Muscle of leg (tissue), 11 donors: Measurements from ENCODE around the gene DIPK2A. TPM values are rescaled to one million over a fixed set of nuclear protein-coding genes. Genes with fewer than 3 reads are reported as not detected.

Source experiments
- DNase-seq: peaks from one replicate; pipeline ENCODE4 v3.0.0; 2013
- H3K27ac ChIP-seq: one replicate; pipeline ENCODE4 v1.5.1; 2013; ENCODE audit warnings: mild to moderate bottlenecking, low read length, control low read depth
- H3K27me3 ChIP-seq: one replicate; pipeline ENCODE4 v1.6.1; 2013; ENCODE audit warnings: low read length; ENCODE audit not compliant: control insufficient read depth, insufficient read depth
- H3K36me3 ChIP-seq: one replicate; pipeline ENCODE4 v1.6.1; 2013; ENCODE audit warnings: low read length; ENCODE audit not compliant: control insufficient read depth, insufficient read depth
- H3K4me1 ChIP-seq: one replicate; pipeline ENCODE4 v1.6.1; 2013; ENCODE audit warnings: low read length; ENCODE audit not compliant: control insufficient read depth, insufficient read depth
- H3K4me3 ChIP-seq: one replicate; pipeline ENCODE4 v1.5.1; 2013; ENCODE audit warnings: low read length, control low read depth
- H3K9me3 ChIP-seq: replicated peaks from 2 replicates; pipeline ENCODE4 v1.6.1; 2013; ENCODE audit warnings: low read depth, low read length; ENCODE audit not compliant: control insufficient read depth
- WGBS: methylation state at CpG from one replicate; pipeline ENCODE4 v1.1.5; 2013; ENCODE audit warnings: missing lambda C conversion rate; ENCODE audit not compliant: insufficient coverage; 5-methylcytosine and 5-hydroxymethylcytosine counted together
- polyA plus RNA-seq, 8 donors: library from polyadenylated mRNA; unstranded; fragments of 120-200 nt; gene quantifications; one replicate each; pipeline versions ENCODE4 v1.2.1 to v1.2.3, GENCODE V29; 2013; ENCODE audit warnings: inconsistent platforms in 1 of 8, low replicate concordance in 1 of 8; ENCODE audit not compliant: insufficient read length in 8 of 8, insufficient read depth in 1 of 8
- total RNA-seq: library from RNA; stranded (reverse); fragments of 120-200 nt; gene quantifications from one replicate; pipeline ENCODE4 v1.2.4, GENCODE V29; 2013

DIPK2A gene
- total and polyA plus RNA-seq, 9 donors: 16.3 to 36.8 (median 23.0) TPM

DNA sequence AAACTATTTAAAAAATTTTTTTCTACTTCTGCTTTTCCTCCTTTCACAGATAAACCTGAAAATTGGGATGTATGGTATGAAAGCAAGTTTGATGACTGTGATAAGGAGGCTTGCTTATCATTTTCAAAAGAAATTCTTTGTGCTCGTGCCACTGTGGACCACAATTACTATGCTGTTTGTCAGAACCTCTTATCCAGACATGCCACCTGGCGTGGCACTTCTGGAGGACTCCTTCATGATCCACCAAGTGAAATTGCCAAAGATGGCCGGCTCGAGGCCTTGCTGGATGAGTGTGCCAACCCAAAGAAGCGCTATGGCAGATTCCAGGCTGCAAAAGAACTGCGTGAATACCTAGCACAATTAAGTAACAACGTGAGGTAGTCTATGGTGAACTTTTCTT lies 17.8 kb downstream of the DIPK2A start:
- Histone ChIP-seq H3K4me3 (no peak overlapping the region), H3K4me1 (no peaks in the 10 kb centered on the region), H3K9me3 (no peaks in the 10 kb centered on the region), H3K27me3 (no peaks in the 10 kb centered on the region), H3K36me3 (peaks cover 3% of the 10 kb centered on the region), H3K27ac (no peak overlapping the region)
- DNase-seq: no peak
- WGBS: 93% methylated on average over 3 of the region's 7 CpGs

DNA sequence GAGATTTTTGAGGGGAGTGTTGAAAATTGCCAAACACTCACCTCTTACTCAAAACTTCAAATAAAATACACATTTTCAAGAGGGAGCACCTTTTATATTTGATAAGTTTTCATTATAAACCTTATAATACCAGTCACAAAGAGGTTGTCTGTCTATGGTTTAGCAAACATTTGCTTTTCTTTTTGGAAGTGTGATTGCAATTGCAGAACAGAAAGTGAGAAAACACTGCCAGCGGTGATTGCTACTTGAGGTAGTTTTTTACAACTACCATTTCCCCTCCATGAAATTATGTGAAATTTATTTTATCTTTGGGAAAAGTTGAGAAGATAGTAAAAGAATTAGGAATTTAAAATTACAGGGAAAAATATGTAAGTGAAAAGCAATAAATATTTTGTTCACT lies 20.1 kb downstream of the DIPK2A start:
- no CpG with 5 or more reads among the region's 1 CpG for WGBS
- DNase-seq: no peak
- Histone ChIP-seq H3K4me3 (no peak overlapping the region), H3K36me3 (peaks cover 3% of the 10 kb centered on the region), H3K27ac (no peak overlapping the region), H3K27me3 (no peaks in the 10 kb centered on the region), H3K4me1 (no peaks in the 10 kb centered on the region), H3K9me3 (no peaks in the 10 kb centered on the region)

DNA sequence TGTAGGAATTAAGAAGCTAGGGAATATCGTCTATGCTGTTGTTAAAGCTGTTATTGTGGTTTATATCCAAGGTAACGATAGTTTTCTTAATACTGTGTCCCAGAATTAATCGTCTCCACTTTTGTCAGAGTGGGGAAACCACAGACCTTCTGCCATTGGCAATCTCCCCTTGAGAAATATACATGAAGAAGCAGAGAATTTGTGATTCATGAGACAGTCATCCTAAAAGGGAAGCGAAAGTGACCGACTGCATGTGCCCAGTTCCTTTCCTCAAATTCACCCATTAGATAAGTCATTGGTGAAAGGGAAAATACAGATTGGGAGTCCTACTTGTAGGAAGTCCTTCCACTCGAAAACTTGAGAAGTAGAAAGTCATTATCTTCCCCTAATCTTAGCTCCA lies 26.6 kb downstream of the DIPK2A start:
- H3K27ac ChIP-seq: no peak overlapping the region
- H3K4me3 ChIP-seq: no peak overlapping the region
- H3K4me1 ChIP-seq: no peaks in the 10 kb centered on the region
- 100% methylated on average over 2 of the region's 6 CpGs for WGBS
- H3K27me3 ChIP-seq: no peaks in the 10 kb centered on the region
- peak; percentile 66 for DNase-seq
- no peaks in the 10 kb centered on the region for H3K36me3 ChIP-seq
- no peaks in the 10 kb centered on the region for H3K9me3 ChIP-seq

DNA sequence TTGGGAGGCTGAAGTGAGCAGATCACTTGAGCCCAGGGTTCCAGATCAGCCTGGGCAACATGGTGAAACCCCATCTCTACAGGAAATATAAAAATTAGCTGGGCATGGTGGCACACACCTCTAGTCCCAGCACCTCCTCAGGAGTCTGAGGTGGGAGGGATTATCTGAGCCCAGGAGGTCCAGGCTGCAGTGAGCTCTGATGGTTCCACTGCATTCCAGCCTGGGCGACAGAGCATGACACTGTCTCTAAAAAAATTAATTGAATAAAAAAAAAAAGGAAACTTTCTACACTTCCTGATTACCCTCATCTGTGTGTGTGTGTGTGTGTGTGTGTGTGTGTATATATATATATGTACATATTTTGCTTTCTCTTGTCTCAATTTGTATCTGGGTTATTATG lies 31.4 kb downstream of the DIPK2A start:
- WGBS: no CpG with 5 or more reads among the region's 1 CpG
- no peak for DNase-seq
- no peaks in the 10 kb centered on the region for H3K36me3 ChIP-seq
- H3K4me1 ChIP-seq: no peaks in the 10 kb centered on the region
- no peak overlapping the region for H3K4me3 ChIP-seq
- no peaks in the 10 kb centered on the region for H3K9me3 ChIP-seq
- no peaks in the 10 kb centered on the region for H3K27me3 ChIP-seq
- no peak overlapping the region for H3K27ac ChIP-seq

- Histone ChIP-seq H3K27ac (no peak overlapping the region), H3K36me3 (no peaks in the 10 kb centered on the region), H3K9me3 (no peaks in the 10 kb centered on the region), H3K27me3 (no peaks in the 10 kb centered on the region), H3K4me1 (no peaks in the 10 kb centered on the region), H3K4me3 (no peak overlapping the region)
- WGBS: no CpG with 5 or more reads among the region's 4 CpGs
- no peak for DNase-seq
Measured at GRCh38 chr3:144010371-144010770, 38.7 kb downstream of the DIPK2A start.

GRCh38 chr3:144011251-144011799 lies 39.7 kb downstream of the DIPK2A start:
- no peaks in the 10 kb centered on the region for H3K9me3 ChIP-seq
- H3K4me1 ChIP-seq: no peaks in the 10 kb centered on the region
- H3K36me3 ChIP-seq: no peaks in the 10 kb centered on the region
- no peak overlapping the region for H3K27ac ChIP-seq
- WGBS: no CpG with 5 or more reads among the region's 3 CpGs
- H3K4me3 ChIP-seq: no peak overlapping the region
- DNase-seq: no peak
- H3K27me3 ChIP-seq: no peaks in the 10 kb centered on the region

DNA sequence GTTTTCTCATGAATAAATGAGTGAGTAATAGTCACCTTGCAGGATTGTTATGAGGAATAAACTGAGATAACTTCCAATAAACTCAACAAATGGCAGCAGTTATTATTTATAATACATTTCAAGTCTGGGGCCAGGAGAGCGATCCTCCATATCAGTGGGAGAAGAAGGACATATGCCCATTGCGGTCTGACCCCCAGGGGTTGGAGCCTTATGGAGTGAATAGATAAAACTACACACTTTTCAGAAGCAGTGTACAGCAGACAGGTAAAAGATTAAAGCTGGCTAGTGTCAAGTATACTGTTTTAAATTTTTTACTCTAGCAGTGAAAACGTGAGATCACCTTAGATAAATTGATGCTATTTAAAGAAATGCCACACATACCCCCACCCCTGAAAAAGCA lies 43.5 kb downstream of the DIPK2A start:
- WGBS: no CpG with 5 or more reads among the region's 3 CpGs

DNA sequence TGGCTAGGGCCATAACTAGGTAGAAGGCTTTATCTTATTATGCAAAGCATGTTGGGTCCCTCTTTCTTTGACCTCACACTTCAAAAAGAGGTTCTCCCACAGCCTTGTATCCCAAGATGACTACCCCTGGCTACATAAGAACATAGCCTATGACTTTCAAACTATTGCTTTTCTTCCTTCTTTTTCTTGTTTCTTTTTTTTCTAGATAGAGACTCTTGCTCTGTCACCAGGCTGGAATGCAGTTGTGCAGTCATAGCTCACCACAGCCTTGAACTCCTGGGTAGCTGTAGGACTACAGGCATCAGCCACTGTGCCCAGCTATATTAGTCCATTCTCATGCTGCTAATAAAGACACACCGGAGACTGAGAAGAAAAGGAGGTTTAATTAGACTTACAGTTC lies 47.2 kb downstream of the DIPK2A start:
- no peaks in the 10 kb centered on the region for H3K9me3 ChIP-seq
- H3K27ac ChIP-seq: no peak overlapping the region
- no peak for DNase-seq
- no peaks in the 10 kb centered on the region for H3K4me1 ChIP-seq
- H3K27me3 ChIP-seq: no peaks in the 10 kb centered on the region
- no CpG with 5 or more reads among the region's 1 CpG for WGBS
- H3K4me3 ChIP-seq: no peak overlapping the region
- no peaks in the 10 kb centered on the region for H3K36me3 ChIP-seq

More for the DNA sequence above, 43.5 kb downstream of the DIPK2A start:
- Histone ChIP-seq H3K9me3 (no peaks in the 10 kb centered on the region), H3K27ac (no peak overlapping the region), H3K36me3 (no peaks in the 10 kb centered on the region), H3K27me3 (no peaks in the 10 kb centered on the region), H3K4me1 (no peaks in the 10 kb centered on the region), H3K4me3 (no peak overlapping the region)
- no peak for DNase-seq

Other genes with a start within 250 kb of the DIPK2A start
- gene SLC9A9, start 123.4 kb upstream of the DIPK2A start, total RNA-seq: 18.3 TPM
- 10 to 100 TPM in 7 of 8 donors, 1 to 10 TPM in 1; 9.6 to 16.2 (median 10.8) TPM for gene SLC9A9, start 123.4 kb upstream of the DIPK2A start, polyA plus RNA-seq